ENCODE results near the gene RTN4RL2. TPM values are rescaled to one million over a fixed set of nuclear protein-coding genes. Genes with fewer than 3 reads are reported as not detected.

RTN4RL2 gene
- total RNA-seq, 1 experiment from 2014 or later = 15.5 TPM

DNA sequence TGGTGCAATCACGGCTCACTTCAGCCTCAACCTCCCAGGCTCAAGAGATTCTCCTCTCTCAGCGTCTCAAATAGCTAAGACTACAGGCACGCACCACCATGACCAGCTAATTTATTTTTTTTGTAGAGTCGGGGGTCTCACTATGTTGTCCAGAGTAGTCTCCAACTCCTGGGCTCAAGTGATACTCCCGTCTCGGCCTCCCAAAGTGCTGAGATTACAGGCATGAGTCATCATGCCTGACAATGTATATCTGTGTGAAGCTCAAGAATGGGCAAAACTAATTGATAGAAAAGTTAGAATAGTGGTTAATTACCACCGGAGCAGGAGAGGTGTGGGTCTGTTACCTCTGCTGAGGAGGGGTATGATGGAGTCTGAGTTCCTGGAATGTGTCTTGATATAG, 24.3 kb upstream of the RTN4RL2 start:
- POLR2A ChIA-PET = no interaction called here
- TF ChIP-seq, protein P1, sequence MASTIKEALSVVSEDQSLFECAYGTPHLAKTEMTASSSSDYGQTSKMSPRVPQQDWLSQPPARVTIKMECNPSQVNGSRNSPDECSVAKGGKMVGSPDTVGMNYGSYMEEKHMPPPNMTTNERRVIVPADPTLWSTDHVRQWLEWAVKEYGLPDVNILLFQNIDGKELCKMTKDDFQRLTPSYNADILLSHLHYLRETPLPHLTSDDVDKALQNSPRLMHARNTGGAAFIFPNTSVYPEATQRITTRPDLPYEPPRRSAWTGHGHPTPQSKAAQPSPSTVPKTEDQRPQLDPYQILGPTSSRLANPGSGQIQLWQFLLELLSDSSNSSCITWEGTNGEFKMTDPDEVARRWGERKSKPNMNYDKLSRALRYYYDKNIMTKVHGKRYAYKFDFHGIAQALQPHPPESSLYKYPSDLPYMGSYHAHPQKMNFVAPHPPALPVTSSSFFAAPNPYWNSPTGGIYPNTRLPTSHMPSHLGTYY (CRISPR knock-in tag; IDR thresholded peaks at IDR 0.05) = no peak
- TF ChIP-seq, protein P2, sequence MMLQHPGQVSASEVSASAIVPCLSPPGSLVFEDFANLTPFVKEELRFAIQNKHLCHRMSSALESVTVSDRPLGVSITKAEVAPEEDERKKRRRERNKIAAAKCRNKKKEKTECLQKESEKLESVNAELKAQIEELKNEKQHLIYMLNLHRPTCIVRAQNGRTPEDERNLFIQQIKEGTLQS (CRISPR knock-in tag; conservative IDR thresholded peaks at IDR 0.05) = no peak
- TF ChIP-seq PRRX2 (CRISPR knock-in tag; IDR thresholded peaks at IDR 0.05) = no peak
- no peak for TF ChIP-seq SMAD3 (CRISPR knock-in tag; IDR thresholded peaks at IDR 0.05; ENCODE audit: borderline replicate concordance)
- TF ChIP-seq ZNF317 (CRISPR knock-in tag; IDR thresholded peaks at IDR 0.05; ENCODE audit: borderline replicate concordance, low read depth) = no peak
- no peak for TF ChIP-seq ZNF423 (CRISPR knock-in tag; IDR thresholded peaks at IDR 0.05)
- H3K4me1 Mint-ChIP-seq = peaks cover 2% of the 10 kb centered on the region; the same call in 1 of the 2 replicates
- ATAC-seq (no peak), DNase-seq (ENCODE audit: low spot score) (no peak)
- no peak overlapping the region for H3K27ac Mint-ChIP-seq
- CTCF ChIA-PET = interaction anchor here (0.8 to 1.3 kb wide), 3 partner anchors 10 to 22 kb away, joined by 5 to 6 read pairs (median 5); partner anchors contain the start of gene SLC43A3
- H3K27me3 Mint-ChIP-seq (ENCODE audit: low read depth) = peaks cover 4% of the 10 kb centered on the region
- no peaks in the 10 kb centered on the region for H3K9me3 Mint-ChIP-seq
- H3K36me3 Mint-ChIP-seq = no peaks in the 10 kb centered on the region
- H3K4me3 Mint-ChIP-seq = no peak overlapping the region

DNA sequence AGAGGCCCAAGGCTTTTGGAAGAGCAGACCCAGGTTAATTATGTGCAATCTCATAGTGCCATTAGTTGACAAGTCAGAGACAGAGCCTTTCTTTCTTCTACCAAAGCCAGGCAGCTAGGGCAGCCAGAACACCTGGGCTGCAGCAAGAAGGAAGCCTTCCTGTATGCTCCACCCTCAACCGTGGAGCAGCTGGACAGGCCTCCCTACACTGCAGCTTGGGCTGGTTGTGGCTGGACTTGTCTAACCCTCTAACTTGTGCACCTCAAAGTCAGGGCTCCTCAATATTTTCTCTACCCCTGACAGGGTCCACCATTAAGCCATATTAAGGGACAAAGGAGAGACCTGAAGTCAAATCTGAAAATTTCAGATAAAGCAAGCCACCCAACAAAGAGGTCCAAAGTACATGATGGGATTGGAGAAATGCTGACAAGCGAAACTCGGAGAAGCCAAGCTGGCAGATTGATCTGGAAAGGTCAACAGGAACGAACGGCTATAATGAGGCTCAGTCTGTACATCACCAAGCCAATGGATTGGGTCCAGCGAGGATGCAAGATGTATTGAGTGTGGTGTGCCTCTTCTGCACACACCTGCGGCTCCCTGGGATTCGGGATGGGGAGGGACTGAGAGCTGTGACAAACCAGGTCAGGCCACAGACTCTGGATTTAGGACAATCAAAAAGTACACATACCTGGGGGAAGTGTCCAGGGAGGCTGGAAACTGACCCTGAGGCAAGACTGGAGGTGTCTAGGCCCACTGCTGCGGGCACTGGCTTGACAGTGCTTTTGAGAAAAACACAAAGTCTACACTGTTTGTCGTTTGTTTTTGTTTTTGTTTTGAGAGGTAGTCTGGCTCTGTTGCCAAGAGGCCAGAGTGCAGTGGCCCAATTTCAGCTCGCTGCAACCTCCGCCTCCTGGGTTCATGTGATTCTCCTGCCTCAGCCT, 21.7 kb upstream of the RTN4RL2 start:
- Mint-ChIP-seq H3K27ac (no peak overlapping the region), H3K9me3 (no peaks in the 10 kb centered on the region), H3K4me1 (no peaks in the 10 kb centered on the region), H3K36me3 (no peaks in the 10 kb centered on the region), H3K27me3 (ENCODE audit: low read depth) (peaks cover 4% of the 10 kb centered on the region), H3K4me3 (no peak overlapping the region)
- ChIA-PET POLR2A (no interaction called here), CTCF (interaction anchor here (1.2 to 1.7 kb wide), 4 partner anchors 20 to 93 kb away, joined by 3 to 5 read pairs (median 4); partner anchors contain the start of gene RTN4RL2)
- DNase-seq (ENCODE audit: low spot score) (no peak), ATAC-seq (no peak)
- no peak for TF ChIP-seq GTF2I (CRISPR knock-in tag; conservative IDR thresholded peaks at IDR 0.05)
- no peak for TF ChIP-seq NFE2L1 (CRISPR knock-in tag; IDR thresholded peaks at IDR 0.05)
- no peak for TF ChIP-seq KAT7 (CRISPR knock-in tag; IDR thresholded peaks at IDR 0.05; ENCODE audit: borderline replicate concordance)
- TF ChIP-seq, protein P3, sequence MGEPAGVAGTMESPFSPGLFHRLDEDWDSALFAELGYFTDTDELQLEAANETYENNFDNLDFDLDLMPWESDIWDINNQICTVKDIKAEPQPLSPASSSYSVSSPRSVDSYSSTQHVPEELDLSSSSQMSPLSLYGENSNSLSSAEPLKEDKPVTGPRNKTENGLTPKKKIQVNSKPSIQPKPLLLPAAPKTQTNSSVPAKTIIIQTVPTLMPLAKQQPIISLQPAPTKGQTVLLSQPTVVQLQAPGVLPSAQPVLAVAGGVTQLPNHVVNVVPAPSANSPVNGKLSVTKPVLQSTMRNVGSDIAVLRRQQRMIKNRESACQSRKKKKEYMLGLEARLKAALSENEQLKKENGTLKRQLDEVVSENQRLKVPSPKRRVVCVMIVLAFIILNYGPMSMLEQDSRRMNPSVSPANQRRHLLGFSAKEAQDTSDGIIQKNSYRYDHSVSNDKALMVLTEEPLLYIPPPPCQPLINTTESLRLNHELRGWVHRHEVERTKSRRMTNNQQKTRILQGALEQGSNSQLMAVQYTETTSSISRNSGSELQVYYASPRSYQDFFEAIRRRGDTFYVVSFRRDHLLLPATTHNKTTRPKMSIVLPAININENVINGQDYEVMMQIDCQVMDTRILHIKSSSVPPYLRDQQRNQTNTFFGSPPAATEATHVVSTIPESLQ (CRISPR knock-in tag; IDR thresholded peaks at IDR 0.05) = no peak
- TF ChIP-seq ZBTB43 (CRISPR knock-in tag; IDR thresholded peaks at IDR 0.05) = no peak

GRCh38 chr11:57439786-57440185, 20.5 kb upstream of the RTN4RL2 start:
- H3K27ac Mint-ChIP-seq = no peak overlapping the region
- H3K36me3 Mint-ChIP-seq = no peaks in the 10 kb centered on the region
- DNase-seq (ENCODE audit: low spot score) (no peak), ATAC-seq (no peak)
- H3K4me3 Mint-ChIP-seq = no peak overlapping the region
- H3K9me3 Mint-ChIP-seq = no peaks in the 10 kb centered on the region
- peaks cover 4% of the 10 kb centered on the region for H3K27me3 Mint-ChIP-seq (ENCODE audit: low read depth)
- POLR2A ChIA-PET = no interaction called here
- TF ChIP-seq, protein P4, sequence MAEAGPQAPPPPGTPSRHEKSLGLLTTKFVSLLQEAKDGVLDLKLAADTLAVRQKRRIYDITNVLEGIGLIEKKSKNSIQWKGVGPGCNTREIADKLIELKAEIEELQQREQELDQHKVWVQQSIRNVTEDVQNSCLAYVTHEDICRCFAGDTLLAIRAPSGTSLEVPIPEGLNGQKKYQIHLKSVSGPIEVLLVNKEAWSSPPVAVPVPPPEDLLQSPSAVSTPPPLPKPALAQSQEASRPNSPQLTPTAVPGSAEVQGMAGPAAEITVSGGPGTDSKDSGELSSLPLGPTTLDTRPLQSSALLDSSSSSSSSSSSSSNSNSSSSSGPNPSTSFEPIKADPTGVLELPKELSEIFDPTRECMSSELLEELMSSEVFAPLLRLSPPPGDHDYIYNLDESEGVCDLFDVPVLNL (CRISPR knock-in tag; IDR thresholded peaks at IDR 0.05; ENCODE audit: borderline replicate concordance, low read depth) = no peak
- TF ChIP-seq ZNF396 (CRISPR knock-in tag; IDR thresholded peaks at IDR 0.05; ENCODE audit: borderline replicate concordance) (no peak), ARID4B (CRISPR knock-in tag; IDR thresholded peaks at IDR 0.05; ENCODE audit: borderline replicate concordance) (no peak), TEAD1 (CRISPR knock-in tag; IDR thresholded peaks at IDR 0.05) (no peak), ZMAT4 (CRISPR knock-in tag; IDR thresholded peaks at IDR 0.05) (no peak), ELF4 (CRISPR knock-in tag; IDR thresholded peaks at IDR 0.05; ENCODE audit: low read depth) (no peak), E2F5 (CRISPR knock-in tag; IDR thresholded peaks at IDR 0.05) (no peak)
- CTCF ChIA-PET = interaction anchor here (0.6 to 1.7 kb wide), 4 partner anchors 21 to 157 kb away, joined by 3 to 5 read pairs (median 4); partner anchors contain the start of genes RTN4RL2 and UBE2L6
- no peaks in the 10 kb centered on the region for H3K4me1 Mint-ChIP-seq

All from WTC11 (cell line).